Fibroblast of skin of scalp (primary cell): Measurements from ENCODE around the gene TRABD.
"Not testable (repeated sequence)": the region's sequence is repeated elsewhere in the genome, so short reads cannot be mapped to it uniquely, and the experiment has no call there.

Experiments used
- DNase-seq: peaks from one replicate; pipeline ENCODE4 v3.0.0-alpha.2; 2013

TRABD gene

DNA sequence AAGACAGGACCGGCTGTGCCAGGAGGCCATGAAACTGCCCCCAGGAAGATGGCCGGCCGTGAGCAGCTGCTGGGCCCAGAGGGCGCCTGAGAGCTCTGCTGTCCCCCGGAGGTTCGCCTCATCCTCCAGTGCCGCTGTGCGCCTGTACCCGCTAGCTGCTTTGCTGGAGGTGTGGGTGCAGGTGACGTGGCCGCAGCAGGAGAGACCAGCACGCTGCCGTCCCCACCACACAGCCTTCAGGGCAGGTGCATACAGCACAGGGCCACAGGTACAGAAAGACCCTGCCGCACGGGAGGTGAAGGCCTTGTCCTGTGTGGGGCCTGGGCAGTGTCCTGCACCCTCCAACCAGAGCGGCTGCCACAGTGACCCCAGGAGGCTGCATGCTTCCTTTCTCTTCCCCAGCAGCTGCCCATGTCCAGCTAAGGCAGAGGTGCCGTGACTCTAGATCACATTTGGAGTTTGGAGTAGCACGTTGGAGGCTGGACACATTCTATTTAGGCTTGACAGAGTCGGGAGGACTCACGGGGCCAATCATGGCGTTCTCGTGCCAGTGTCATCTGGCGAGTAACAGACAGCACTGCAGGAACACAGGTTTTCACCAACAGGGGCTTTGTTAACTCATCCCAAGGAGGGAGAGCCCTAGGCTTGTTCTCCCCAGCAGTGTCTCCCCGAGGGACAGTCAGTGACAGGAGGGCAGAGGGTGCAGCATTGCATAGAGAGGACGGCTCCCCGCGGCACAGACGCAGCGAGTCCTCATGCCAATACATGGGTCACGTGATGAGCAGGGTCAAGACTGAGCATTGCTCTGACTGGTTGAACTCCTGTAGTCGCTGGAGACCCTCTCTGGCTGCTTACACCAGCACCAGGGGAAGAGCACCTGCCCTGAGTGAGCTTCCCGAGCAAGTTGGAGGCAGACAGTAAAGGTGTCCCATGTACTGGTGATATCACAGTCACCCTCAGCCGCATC is 33.9 kb upstream of the TRABD start:
- DNase-seq = no peak

DNA sequence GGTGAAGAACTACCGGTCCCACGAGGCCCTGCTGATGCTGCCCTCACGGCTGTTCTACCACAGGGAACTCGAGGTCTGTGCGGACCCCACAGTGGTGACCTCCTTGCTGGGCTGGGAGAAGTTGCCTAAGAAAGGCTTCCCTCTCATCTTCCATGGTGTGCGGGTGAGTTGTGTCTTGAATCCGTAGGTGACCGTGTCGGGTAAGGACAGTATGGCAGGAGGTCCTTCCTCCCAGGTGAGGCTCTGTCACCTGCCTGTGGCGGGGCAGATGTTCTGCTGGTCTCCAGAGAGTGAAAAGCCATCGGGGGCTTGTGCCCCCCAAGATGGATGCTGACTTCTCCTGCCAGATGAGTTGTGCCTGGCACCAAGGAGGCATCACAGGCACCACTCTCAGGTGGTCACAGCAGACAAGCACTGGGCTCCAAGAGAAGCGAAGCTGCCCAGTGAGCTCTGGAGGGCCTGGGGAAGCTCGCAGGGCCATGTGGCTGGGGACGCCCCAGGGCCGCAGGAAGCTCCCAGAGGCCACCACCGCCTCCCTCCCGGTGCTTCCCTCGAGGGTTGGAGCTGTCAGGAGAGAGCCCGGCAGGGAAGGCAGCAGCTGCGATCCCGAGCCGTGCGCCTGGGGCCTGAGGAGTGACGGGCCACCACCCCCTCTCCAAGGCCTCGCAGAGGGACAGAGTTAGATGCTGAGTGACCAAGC is 32.5 kb upstream of the TRABD start:
- no peak for DNase-seq

DNA sequence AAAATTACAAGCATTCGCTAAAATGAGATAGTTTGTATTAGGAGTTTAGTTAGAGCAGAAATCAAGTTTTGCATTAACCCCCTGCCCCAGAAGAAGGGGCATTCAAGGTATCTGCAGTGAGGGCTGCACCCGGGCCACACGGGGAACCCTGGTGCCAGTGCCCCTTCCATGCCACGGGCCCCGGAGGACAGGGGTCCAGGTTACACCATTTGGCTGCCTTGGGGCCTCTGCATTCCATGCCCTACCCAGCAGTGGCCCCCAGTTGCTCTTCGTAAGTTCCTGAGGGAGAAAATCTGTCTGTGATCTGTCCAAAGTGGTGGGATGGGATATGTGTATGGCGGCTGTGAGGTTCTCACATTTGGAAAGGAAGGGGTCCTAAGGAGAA is 32.0 kb upstream of the TRABD start:
- no peak for DNase-seq

DNA sequence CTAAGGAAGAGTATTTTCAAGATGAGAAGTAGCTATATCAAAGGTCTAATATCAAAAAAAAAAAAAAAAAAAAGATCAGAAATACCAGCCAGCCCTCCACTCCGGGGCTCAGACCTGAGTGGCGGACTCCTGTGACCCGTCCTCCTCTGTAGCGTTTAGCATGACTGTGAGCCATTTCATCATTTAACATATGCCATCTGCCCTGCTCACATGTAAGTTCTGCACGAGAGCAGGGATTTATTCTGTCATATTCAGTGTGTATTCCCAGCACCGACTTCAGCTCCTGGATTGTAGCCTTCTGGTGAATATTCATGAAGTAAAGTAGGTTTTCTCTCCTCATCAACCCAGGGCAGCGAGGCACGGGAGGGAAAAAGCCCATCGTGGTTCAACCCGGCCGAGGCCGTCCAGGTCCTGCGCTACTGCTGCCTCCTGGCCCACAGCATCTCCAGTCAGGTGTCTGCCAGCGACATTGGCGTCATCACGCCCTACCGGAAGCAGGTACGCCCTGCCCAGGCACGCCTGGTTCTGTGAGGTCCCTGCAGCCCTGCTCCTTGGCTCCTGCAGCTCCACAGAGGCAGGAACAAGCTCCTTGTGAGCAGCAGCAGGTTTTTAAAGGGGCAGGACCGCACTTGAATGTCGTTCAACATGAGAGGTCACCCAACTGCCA is 27.9 kb upstream of the TRABD start:
- DNase-seq = no peak

DNA sequence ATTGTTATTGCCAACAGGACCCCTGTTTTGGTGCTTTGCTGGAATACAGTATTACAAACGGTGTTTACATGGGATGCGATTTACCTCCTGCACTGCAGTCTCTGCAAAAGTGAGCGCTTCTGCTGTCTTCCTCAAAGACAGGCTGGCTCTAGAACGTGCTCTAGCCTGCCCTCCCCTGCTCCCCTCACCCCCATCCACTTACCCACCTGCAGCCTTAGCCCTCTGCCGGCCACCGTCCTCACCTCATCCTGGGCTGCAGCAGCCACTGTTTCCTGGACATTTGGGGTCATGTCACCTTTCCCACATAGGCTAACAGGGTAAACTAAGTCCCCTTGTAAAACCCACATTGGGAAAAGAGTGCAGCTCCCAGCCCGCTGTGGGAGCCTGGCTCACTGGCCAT is 24.8 kb upstream of the TRABD start:
- no peak for DNase-seq

DNA sequence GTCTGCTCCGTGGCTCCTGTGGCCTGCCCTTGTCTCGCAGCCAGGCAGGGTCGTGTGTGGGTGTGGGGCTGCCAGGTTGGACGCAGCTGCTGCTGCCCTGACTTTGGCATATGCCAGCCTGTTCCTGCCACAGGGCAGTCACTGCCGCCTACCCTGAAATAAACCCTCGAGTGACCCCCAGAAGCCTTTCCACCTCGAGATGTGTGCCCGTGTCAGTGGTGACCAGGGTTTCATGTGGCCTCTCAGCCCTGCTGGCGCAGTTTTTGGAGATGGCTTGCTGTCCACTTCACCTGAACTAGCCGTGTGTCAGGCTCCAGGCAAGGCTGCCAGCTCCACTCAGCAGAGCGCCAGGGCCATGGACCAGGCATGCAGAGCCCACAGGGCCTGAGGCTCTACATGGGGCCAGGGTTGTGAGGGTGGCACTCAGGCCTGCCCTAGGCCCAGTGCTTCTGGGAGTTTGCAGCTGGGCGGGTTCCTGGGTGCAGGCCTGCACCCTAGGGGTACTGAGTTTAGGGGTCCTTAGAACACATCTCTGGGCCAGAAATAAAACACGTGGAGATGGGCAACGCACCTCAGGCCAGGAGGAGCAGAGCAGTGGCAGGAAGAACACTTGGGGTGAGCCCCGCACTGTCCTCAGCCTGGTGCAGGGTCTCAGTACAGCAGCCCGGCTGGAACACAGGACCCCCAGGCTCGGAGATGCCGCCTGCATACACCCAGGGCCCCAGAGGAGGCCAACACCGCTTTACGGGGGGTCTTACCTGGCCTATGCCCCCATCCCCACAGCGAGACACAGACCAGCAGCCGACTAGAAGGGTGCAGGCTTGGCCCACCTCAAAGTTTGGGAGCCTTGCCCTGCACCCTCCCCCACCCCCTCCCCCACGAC is 24.0 kb upstream of the TRABD start:
- DNase-seq = no peak

DNA sequence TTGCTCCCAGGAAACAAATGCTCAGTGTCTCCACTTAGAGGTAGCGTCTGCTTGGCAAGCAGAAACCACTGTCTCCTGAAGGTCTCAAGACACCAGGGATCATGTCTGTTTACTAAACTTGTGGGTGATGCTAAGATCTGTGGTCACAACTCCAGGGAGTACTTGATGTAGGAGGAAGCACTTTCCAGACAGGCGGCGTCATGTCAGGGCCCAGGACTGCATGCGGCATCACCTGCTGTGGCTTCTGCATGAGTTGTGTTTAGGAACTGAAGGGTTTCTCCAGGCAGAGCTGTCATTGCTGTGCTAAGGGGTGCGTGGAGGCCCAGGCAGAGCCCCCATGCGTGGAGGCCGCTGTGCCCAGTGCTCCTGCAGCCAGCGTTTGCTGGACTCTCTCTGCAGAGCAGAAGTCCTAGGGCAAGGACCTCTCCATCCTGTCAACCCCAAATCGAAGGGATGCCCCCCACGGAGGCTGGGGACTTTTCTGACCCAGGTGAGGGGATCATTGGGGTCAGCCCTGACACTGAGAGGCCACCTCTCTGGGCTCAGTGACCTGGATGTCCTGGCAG is 23.2 kb upstream of the TRABD start:
- no peak for DNase-seq

DNA sequence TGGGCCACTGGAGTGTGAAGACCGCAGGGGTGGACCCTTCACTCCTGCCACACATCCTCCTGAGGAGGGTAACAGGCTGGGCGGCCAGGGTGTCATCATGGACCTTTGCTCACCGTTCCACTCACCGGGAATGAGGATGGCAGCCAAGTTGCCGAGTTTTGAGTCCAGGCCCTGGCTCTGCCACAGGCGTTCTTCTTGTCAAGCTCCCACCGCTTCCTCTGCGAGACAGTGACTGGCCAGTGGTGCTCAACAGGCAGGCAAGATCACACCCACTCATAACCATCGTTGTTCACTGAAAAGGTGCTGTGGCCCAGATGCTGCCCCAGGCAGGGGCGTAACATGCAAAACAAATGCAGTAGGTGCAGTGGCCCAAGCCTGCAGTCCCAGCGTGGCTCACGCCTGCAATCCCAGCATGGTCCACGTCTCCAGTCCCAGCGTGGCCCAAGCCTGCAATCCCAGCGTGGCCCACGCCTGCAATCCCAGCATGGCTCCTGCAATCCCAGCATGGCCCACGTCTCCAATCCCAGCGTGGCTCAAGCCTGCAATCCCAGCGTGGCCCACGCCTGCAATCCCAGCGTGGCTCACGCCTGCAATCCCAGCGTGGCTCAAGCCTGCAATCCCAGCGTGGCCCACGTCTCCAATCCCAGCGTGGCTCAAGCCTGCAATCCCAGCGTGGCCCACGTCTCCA is 20.1 kb upstream of the TRABD start:
- DNase-seq = no peak

DNA sequence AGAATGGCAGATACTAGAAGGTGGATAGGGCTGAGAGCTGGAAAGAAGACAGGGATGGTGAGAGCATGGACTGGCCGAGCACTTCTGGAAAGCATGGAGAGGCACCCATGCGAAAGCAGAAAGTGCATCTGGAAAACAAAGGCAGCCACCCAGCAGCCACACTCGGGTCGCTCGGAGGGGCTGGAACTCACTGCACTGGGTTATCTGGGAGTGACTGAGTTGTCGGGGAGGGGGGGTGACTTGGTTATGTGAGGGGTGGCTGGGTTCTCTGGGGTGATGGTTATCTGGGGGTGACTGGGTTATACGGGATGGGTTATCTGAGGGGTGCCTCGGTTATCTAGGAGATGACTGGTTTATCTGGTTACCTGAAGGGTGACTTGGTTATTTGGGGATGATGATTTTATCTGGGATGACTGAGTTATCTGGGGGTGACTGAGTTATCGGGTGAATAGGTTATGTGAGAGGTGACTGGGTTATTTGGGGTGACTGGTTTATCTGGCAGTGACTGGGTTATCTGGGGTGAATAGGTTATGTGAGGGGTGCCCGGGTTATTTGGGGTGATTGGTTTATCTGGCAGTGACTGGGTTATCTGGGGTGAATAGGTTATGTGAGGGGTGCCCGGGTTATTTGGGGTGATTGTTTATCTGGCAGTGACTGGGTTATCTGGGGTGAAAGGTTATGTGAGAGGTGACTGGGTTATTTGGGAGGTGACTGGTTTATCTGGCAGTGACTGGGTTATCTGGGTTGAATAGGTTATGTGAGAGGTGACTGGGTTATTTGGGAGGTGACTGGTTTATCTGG is 17.8 kb upstream of the TRABD start:
- no peak for DNase-seq

DNA sequence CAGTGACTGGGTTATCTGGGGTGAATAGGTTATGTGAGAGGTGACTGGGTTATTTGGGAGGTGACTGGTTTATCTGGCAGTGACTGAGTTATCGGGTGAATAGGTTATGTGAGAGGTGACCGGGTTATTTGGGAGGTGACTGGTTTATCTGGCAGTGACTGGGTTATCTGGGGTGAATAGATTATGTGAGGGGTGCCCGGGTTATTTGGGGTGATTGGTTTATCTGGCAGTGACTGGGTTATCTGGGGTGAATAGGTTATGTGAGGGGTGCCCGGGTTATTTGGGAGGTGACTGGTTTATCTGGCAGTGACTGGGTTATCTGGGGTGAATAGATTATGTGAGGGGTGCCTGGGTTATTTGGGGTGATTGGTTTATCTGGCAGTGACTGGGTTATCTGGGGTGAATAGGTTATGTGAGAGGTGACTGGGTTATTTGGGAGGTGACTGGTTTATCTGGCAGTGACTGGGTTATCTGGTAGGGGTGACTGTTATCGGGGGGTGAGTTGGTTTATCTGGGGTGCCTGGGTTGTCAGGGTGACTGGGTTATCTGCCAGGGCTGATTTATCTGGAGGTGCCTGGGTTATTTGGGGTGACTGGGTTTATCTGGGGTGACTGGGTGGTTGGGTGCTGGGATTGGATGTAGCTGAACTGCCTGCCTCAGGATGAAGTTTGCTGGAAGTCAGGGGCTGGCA is 17.1 kb upstream of the TRABD start:
- not testable (repeated sequence) for DNase-seq

DNA sequence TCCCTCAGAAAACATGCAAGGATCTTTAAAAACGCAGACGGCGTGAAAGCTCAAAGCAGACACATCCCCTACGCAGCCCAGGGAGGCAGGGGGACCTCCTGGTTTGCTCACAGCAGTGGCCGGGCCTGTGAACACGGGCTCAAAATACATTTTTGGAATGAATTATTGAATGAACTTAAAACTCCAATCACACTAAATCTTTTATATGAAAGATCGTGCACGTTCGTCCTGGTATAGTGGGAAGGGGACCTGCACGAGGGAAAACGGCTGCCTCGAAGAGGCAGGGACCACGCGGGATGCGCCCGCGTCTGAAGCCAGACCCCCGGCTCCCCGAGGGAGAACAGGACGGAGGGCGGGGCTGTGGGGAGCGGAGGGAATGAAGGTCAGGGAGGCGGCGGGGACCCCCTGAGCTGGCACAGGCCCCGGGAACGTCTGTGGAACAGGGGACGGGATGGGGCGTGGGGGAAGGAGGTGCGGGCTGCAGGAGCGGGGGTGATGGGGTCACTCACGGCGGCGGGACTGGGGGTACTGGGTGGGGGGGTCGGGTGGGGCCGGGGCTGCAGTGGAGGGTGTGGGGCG is 16.4 kb upstream of the TRABD start:
- no peak for DNase-seq

DNA sequence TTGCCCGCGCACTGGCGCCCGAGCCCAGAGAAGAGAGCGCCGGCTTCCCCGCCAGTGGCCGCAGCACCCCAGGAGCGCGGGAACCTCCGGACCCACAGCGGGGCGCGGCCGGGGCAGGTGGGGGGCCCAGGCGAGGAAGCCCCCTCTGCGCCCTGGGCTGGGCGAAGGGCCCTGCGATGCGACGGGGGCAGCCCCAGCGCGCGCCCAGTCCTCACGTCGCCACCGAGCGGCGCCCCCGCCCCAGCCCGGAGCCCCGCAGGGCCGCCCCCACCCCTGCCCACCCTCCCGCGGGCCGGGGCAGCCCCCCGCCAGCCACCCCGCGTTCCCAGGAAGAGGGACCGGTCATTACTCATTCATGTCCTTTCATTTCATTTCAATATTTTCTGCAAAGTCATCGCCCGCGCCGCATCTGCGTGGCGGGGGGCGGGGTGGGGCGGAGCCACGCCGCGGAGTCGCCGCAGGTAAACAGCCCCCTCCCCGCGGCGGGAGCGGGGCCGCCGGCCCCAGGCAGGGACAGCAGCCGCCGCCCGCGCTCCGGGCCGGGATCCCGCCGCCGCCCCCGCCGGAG is 15.9 kb upstream of the TRABD start:
- peak; percentile 30 for DNase-seq

DNA sequence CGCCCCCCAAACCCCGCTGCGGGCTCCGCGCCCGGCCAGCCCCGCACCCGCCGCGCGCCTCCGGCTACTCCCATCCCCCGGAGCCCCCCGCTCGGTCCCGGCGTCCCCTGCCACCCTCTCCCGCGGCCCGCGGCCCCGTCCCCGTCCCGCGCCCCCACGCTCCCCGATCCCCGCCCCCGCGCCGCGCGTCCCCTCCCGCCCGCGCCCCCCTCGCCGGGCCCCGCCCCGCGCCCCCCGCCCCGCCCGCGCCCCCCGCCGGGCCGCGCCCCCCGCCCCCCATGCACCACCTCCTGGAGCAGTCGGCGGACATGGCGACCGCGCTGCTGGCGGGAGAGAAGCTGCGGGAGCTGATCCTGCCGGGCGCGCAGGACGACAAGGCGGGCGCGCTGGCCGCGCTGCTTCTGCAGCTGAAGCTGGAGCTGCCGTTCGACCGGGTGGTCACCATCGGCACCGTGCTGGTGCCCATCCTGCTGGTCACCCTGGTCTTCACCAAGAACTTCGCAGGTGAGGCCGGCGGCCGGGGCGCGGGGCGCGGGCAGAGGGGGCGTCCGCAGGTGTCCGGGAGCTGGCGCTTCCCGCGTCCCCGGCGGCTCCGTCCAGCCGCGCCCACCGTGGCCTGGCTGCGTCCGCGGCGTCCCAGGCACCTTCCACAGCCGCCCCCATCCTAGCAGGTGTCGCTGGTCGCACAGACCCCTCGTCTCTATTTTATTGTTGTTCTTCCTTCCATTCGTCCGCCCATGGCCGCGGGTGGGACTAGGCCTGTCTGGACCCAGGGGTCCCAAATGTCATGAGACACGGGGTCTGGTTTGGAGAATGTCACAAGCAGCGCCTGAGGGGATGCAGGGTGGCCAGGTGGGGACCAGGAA is 15.0 kb upstream of the TRABD start, which contains the start of gene PANX2:
TSS of gene PANX2 (plus strand) at position 279 of the 866 bp plus-strand sequence. CDS start at position 279, 0 bp downstream.
- DNase-seq = no peak

DNA sequence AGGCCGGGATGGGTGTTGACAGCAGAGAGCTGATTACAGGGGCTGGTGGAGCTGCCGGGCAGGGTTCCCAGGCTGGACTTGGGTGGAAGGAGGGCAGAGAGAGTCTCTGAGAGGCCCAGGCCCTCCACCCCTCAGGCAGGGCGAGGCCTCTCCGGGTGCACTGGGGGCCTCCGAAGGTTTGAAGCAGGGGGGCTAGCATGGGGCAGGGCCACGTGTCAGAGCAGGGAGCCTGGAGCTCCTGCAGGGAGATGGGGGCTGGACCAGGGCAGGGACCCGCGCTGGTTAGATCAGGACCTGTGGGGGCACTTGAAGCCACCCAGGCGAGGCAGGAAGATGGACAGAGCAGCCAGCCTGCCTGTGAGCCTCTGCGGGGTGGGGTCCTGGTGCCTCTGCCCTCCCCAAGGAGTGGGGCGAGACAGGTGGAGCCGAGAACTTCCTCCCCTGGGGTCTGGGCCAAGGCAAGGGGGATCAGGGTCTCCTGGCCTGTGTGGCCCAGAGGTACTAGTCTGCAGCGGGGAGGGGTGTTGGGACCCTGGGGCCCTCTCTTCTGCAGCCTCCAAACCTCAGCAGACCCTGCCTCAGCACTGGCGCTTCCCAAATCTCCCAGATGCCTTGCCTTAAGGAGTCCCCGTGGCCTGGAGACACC is 14.3 kb upstream of the TRABD start:
- DNase-seq = no peak

DNA sequence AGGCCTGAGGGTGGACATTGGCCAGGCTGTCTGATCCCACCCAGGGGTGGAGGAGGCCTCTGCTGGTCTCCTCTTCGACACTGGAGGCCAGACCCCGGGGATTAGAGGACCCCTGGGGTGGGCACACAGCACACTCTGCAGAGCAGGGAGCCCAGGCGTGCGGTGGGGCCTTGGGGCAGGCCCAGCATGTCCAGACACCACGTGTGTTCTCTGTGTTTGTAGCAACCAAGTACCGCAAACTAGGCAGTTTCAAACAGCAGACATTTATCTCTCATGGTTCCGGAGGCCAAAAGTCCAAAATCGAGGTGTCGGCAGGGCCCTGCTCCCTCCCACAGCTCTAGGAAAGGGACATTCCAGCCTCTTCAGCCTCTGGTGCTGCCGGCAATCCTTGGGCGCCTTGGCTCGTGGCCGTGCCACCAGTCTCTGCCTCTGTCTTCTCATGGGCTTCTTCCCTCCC is 13.7 kb upstream of the TRABD start:
- DNase-seq = no peak

DNA sequence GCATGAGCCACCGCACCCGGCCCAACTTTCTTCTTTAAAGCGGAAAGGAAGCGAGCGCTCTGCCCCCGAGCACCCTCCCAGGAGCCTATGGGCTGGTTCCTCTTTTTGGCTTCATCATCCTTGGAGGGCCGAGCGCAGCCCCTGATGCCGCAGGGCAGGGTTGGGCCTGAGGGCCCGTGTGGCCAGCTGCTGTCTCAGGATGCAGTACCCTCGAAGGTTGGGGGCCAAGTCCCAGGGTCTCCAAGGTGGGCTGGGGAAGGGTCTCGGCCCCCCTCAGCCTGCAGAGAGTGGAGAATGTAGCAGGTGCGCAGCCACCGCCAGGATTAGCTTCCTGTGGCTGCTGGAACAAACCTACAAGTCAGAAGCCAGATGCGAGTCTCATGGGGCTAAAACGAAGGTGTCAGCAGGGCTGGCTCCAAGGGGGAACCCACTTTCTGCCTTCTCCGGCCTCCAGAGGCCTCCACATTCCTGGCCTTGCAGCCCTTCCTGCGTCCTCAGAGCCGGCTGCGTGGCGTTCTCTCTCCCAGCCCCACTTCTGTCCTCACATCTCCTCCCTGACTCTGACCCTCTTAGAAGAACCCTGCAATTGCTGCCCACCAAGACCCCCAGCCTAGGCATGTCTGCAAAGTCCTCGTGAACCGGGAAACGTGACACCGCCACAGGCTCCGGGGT is 12.3 kb upstream of the TRABD start:
- DNase-seq = no peak

DNA sequence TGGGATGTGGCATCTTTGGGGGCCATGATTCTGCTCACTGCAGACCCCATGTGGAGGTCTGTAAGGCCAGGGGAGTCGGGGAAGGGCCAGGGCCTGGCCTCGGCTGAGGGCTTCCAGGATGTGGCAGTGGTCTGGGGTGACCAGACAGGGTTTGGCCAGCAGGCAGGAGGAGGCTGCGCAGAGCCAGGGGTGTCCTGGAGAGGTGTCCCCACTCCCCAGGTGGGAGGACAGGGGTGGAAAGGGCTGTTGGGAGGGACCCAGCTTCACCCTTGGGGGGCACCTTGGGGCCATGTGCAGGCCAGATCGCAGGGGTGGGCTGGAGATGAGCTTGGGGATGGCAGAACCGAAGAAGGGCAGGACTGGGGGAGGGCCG is 11.7 kb upstream of the TRABD start:
- no peak for DNase-seq
